ENCODE results near the gene SGSH.

Gene SGSH

DNA sequence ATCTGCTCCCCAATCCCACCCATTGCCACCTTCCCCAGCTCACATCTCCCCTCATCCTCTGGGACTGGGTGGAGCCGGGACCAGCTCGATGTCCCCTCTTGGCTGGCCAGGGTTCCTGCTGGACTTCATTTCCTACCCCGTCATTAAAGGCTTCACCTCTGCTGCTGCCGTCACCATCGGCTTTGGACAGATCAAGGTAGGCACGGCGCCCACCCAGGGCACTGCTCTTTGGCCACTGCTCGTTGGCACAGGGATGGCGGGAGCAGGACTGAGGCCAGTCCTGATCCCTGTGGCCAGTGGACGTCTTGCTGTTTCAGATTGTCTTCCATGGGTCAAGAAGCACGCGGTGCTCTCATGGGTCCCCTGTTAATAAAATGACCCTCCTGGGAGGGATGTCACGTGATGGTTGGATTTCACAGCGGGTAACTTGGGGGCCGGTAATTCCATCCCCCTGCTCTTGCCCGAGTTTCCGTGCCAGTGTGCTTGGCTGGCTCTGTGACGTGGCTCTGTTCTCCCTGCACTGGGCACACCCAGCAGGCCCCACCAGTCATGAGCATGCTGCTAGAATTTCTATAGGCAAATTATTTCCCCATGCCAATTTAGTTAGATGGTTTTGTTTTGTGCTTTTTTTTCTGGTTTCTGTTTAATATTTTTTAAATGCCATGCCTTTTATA is 3.1 kb upstream of the SGSH start:
- Mint-ChIP-seq H3K4me1 (peaks cover 36% of the 10 kb centered on the region), H3K36me3 (no peaks in the 10 kb centered on the region), H3K27me3 (no peaks in the 10 kb centered on the region), H3K4me3 (no peak overlapping the region), H3K27ac (peak overlapping the region; percentile 24), H3K9me3 (no peaks in the 10 kb centered on the region)

DNA sequence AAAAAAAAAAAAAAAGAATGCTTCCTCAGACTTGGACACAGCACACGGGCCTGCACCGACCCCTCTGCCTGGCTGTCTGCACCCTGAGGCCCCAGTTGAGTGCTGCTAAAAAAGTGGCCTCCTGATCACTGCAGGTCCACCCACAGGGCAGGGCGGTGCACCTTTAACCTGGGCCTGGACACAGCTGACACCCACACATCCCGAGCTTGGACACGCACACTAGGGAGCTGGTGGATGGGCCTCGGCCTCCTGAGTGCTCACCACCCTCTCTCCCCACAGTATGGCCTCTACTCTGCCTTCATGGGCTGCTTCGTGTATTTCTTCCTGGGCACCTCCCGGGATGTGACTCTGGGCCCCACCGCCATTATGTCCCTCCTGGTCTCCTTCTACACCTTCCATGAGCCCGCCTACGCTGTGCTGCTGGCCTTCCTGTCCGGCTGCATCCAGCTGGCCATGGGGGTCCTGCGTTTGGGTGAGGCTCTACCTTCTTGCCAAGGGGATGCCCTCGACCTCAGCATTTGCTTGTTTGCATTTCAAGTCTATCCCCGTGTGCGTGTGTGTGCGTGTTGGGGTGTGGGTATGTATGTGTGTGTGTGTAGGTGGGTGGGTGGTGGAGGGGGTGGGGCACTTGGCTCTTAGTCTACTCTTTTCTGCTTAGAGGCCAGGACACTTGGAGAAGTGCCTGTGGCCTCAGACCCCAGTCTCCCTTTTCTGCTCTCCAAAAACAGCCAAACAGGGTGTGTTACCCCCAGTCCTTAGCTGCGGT is 2.4 kb upstream of the SGSH start:
- H3K4me3 Mint-ChIP-seq = no peak overlapping the region
- no peaks in the 10 kb centered on the region for H3K9me3 Mint-ChIP-seq
- H3K27me3 Mint-ChIP-seq = no peaks in the 10 kb centered on the region
- peaks cover 1% of the 10 kb centered on the region for H3K36me3 Mint-ChIP-seq
- peaks cover 40% of the 10 kb centered on the region for H3K4me1 Mint-ChIP-seq
- H3K27ac Mint-ChIP-seq = peak overlapping the region; percentile 24

DNA sequence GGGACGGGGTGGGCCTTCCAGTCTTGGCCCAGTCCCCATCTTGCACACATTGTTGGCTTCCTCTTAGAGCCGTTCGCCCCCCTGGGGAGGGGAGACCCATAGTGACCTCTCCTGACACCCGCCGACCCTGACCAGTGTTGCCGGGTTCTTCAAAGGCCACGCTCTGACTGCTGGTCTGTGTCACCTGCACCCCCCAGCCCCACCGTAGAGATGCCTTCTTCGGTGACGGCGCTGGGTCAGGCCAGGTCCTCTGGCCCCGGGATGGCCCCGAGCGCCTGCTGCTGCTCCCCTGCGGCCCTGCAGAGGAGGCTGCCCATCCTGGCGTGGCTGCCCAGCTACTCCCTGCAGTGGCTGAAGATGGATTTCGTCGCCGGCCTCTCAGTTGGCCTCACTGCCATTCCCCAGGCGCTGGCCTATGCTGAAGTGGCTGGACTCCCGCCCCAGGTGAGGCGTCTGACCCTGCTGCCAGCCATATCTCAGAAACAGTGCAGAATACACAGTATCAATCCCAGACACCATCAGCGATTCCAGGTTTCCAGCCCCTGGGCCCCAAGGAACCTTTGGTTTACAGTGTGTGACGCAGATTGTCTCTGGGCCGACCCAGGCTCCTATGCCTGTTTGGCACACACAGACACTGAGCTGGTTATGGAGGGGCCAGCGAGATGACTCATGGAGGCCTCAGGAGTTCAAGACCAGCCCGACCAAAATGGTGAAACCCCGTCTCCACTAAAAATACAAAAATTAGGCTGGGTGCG is 1.4 kb upstream of the SGSH start:
- peak overlapping the region; percentile 82 for H3K4me3 Mint-ChIP-seq
- no peaks in the 10 kb centered on the region for H3K27me3 Mint-ChIP-seq
- peaks cover 2% of the 10 kb centered on the region for H3K36me3 Mint-ChIP-seq
- peaks cover 45% of the 10 kb centered on the region for H3K4me1 Mint-ChIP-seq
- H3K27ac Mint-ChIP-seq = no peak overlapping the region
- no peaks in the 10 kb centered on the region for H3K9me3 Mint-ChIP-seq

DNA sequence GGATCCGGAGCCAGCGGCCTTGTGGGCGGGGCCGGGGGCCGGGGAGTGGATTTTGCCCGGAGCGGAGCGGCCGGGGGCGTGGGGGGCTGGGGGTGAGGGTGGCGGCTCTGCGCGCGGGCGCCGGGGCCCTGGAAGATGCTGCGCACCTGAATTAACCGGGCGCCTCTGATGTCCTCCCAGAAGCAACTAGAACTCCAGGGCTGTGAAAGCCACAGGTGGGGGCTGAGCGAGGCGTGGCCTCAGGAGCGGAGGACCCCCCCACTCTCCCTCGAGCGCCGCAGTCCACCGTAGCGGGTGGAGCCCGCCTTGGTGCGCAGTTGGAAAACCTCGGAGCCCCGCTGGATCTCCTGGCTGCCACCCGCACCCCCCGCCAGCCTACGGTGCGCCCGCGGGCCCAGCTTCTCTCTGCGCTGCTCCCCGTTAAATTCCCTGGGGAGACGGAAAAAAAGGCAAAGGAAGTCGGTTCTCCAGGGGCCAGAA is 643 bp upstream of the SGSH start:
- Mint-ChIP-seq H3K27me3 (no peaks in the 10 kb centered on the region), H3K9me3 (no peaks in the 10 kb centered on the region), H3K27ac (no peak overlapping the region), H3K4me3 (peak overlapping the region; percentile 82), H3K4me1 (peaks cover 45% of the 10 kb centered on the region), H3K36me3 (peaks cover 2% of the 10 kb centered on the region)

DNA sequence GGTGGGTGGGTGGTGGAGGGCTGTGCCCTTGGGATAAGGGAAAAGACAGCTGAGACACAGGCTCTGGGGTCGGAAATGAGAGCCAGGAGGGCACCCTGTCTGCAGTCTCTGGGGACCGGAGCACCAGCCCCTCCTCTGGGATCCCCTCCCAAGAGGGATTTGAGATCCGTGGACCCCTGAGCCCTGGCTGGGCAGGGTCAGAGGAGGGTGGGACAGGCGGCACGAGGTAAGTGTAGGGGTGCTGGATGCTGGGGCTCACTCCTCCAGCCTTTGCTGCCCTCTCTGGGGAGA is 425 bp downstream of the SGSH start:
- Mint-ChIP-seq H3K27me3 (no peaks in the 10 kb centered on the region), H3K36me3 (peaks cover 2% of the 10 kb centered on the region), H3K27ac (peak overlapping the region; percentile 93)

DNA sequence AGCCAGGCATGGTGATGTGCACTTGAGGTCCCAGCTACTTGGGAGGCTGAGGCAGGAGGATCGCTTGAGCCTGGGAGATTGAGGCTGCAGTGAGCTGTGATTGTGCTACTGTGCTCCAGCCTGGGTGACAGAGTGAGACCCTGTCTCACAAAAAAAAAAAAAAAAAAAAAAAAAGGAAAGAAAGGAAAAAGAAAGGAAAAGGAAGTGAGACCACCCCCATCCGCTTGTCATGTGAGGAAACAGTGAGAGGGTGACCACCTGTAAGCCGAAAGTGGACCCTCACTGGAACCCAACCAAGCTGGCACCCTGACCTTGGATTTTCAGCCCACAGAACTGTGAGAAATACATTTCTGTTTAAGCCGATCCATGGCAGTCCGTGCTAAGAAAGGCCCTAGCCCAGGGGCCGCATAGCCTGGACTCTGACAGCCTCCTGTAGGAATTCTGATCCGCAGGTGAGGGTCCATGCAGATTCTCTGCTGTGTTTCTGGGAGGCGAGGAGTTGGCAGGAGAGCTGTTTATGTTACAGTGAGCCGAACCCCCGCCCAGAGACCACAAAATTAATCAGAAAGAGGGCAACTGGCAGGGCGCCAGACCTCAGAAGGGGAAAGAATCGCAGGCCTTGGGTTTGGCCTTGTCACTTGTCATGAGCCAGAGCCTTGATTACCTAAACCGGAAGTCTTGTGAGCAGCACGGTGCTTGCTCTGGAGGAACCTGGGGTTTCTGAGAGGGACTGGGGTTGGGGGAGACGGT is 945 bp downstream of the SGSH start:
- no peaks in the 10 kb centered on the region for H3K9me3 Mint-ChIP-seq
- H3K27ac Mint-ChIP-seq = peak overlapping the region; percentile 93
- no peaks in the 10 kb centered on the region for H3K27me3 Mint-ChIP-seq
- peak overlapping the region; percentile 89 for H3K4me3 Mint-ChIP-seq
- peaks cover 41% of the 10 kb centered on the region for H3K4me1 Mint-ChIP-seq
- H3K36me3 Mint-ChIP-seq = peaks cover 2% of the 10 kb centered on the region

More for the DNA sequence above, 425 bp downstream of the SGSH start:
- no peaks in the 10 kb centered on the region for H3K9me3 Mint-ChIP-seq
- peak overlapping the region; percentile 89 for H3K4me3 Mint-ChIP-seq
- H3K4me1 Mint-ChIP-seq = peaks cover 45% of the 10 kb centered on the region

DNA sequence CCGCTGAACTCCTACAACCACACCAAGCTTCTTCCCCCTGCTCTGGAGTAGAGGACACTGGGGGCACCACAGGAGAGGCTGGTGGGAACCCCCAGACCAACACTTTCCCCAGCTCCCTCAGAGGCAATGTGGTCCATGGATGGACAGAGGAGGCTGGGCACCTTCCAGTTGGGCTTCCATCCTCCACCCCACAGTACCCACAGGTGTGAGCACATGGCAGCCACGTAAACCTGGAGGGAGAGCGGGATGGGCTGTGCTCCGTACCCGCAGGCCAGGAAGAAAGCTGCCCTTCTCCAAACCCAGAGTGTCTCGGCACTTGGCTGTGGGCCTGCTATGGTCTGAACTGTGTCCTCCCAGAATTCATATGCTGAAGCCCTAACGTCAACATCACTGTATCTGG is 1.7 kb downstream of the SGSH start:
- peaks cover 33% of the 10 kb centered on the region for H3K4me1 Mint-ChIP-seq
- H3K36me3 Mint-ChIP-seq = peaks cover 2% of the 10 kb centered on the region
- H3K27me3 Mint-ChIP-seq = no peaks in the 10 kb centered on the region
- H3K27ac Mint-ChIP-seq = peak overlapping the region; percentile 84
- peak overlapping the region; percentile 68 for H3K4me3 Mint-ChIP-seq
- no peaks in the 10 kb centered on the region for H3K9me3 Mint-ChIP-seq

DNA sequence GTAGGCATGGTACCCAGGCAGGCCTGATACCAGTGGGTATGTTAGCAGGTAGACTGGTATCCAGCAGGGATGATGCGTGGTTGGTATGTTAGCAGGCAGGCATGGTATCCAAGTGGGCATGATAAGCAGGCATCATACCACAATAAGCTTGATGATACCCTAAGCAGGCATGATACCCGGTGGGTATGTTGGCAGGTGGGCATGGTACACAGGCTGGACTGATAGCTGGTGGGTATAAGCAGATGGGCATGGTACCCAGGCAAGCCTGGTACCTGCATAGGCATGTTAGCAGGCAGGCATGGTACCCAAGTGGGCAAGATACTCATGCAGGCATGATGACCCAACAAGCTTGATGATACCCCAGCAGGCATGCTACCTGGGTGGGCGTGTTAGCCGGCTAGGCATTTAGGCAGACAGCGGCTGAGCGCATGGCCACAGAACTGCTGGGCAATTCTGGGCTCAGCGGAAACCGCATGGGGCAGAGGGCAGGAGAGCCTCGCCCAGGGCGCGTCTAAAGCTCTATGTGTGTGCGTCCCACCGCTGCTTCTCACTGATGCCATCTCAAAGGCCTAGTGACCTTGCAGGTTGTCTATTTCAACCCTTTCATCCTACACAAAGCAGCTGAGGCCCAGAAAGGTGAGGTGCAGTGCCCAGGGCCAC is 2.3 kb downstream of the SGSH start:
- Mint-ChIP-seq H3K4me3 (no peak overlapping the region), H3K4me1 (peaks cover 31% of the 10 kb centered on the region), H3K27ac (peak overlapping the region; percentile 60), H3K36me3 (peaks cover 2% of the 10 kb centered on the region), H3K9me3 (no peaks in the 10 kb centered on the region), H3K27me3 (no peaks in the 10 kb centered on the region)

DNA sequence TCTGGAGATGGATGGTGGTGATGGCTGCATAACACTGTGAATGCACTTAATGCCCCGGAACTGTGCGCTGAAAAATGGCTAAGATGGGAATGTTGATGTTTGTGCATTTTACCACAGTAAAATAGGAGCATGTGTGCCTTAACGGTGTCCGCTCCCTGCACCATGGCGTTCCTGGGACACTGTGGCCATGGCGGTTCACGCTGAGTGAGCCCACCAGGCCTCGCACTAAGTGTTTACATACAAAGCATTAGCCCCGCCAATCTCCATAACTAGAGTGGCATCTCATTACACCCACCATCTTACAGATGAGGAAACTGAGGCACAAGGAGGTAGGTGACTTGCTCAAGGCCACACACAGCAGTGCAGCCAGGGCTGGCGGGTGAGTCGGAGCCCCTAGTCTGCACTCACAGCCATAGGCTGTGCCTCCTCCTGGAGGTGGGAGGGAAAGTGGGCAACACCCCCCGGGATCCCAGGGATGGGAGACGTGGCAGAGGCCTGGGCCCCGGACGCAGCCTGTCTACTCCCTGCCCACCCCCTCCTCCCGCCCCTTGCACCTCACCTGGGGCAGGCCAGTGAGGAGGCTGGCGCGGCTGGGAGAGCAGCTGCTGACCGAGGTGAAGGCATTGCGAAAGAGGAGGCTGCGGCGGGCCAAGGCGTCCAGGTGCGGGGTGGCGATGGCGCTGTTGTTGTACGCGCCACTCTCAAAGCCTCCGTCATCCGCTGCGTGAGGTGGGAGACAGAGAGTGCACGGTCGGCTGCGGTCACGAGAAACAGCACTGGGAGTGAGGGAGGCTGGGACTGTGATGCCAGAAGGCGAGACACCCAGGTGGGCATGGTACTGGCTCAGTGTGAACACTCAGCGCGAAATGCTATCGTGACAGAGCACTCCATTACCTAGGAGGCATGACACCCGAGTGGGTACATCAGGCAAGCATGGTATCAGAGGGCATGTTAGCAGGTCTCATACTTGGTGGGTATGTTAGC is 3.4 kb downstream of the SGSH start:
- Mint-ChIP-seq H3K36me3 (peaks cover 2% of the 10 kb centered on the region), H3K27me3 (no peaks in the 10 kb centered on the region), H3K4me1 (peaks cover 28% of the 10 kb centered on the region), H3K4me3 (no peak overlapping the region), H3K9me3 (no peaks in the 10 kb centered on the region), H3K27ac (peak overlapping the region; percentile 30)

DNA sequence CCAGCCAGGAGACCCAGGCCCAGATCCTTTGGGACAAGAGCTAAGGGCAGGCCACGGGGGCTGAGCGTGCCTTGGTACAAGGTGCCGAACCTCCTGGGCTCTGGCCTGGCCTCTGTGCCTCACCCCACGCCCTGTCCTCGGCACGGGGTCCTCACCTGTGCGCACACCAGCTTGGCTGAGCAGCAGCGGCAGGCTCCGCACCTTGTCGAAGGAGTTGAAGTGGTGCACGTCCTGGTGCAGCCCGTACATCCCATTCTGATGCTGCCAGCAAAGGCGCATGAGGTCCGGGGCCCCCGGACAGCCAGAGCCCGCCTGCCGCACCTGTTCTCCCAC is 5.3 kb downstream of the SGSH start:
- Mint-ChIP-seq H3K36me3 (peaks cover 2% of the 10 kb centered on the region), H3K27me3 (no peaks in the 10 kb centered on the region), H3K9me3 (no peaks in the 10 kb centered on the region)

DNA sequence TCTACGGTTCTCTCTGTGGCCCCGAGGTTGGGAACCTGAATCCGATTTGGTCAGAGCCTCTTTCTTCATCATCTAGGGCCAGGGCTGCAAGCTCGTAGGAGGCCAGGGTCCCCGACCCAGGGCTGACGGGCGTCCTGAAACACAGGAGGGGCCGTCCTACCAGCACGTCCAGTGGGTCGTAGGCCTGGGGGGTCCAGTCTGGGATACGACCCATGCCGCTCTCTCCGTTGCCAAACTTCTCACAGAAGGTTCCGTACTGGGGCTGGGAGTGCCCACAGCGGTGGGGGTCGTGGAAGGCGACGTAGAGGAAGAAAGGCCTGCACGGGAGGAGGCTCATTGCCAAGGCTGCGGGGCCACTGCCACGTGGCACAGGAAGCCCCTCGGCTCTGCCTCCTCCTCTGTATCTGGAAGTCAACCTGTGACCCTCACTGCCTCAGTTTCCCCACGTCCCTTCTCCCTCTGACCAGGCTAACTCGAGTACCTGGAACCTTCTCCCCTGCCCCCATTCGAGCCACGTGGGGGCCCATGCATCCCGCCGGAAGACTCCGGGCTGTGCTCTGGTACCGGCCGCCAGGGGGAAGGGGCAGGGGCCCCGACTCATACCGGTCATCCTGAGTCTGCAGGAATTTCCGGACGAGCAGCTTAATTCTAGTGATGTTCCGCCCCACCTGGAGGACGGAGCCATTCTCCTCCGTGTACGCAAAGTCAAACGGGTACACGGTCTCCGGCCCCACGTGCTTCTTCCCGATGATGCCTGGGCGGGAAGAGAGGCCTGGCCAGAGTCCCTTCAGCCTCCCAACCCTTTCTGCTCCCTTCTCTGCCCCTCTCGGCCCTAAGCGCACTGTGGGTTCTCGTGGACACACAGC is 5.9 kb downstream of the SGSH start:
- H3K4me1 Mint-ChIP-seq = peaks cover 18% of the 10 kb centered on the region
- H3K27ac Mint-ChIP-seq = no peak overlapping the region

More for the DNA sequence above, 5.3 kb downstream of the SGSH start:
- H3K27ac Mint-ChIP-seq = no peak overlapping the region
- H3K4me1 Mint-ChIP-seq = peaks cover 24% of the 10 kb centered on the region
- no peak overlapping the region for H3K4me3 Mint-ChIP-seq

DNA sequence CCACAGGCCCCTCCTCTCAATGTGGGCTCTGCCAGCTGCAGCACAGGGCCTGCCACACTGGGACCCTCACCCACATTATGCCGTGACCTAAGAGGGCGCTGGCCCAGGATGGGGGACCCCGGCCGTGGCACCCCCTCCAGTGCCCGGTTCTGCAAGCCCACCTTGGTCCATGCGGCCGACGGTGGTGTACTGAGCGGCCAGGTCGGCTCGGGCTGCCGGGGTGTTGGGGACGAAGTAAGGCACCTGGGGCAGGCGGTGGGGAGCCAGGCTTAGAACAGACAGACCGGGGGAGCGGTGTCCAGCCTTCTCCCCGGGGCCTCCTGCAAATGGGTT is 6.5 kb downstream of the SGSH start:
- Mint-ChIP-seq H3K9me3 (no peaks in the 10 kb centered on the region), H3K4me1 (peaks cover 12% of the 10 kb centered on the region), H3K4me3 (no peak overlapping the region), H3K36me3 (peaks cover 2% of the 10 kb centered on the region), H3K27me3 (no peaks in the 10 kb centered on the region), H3K27ac (no peak overlapping the region)

More for the DNA sequence above, 5.9 kb downstream of the SGSH start:
- Mint-ChIP-seq H3K4me3 (no peak overlapping the region), H3K27me3 (no peaks in the 10 kb centered on the region), H3K36me3 (peaks cover 2% of the 10 kb centered on the region), H3K9me3 (no peaks in the 10 kb centered on the region)

DNA sequence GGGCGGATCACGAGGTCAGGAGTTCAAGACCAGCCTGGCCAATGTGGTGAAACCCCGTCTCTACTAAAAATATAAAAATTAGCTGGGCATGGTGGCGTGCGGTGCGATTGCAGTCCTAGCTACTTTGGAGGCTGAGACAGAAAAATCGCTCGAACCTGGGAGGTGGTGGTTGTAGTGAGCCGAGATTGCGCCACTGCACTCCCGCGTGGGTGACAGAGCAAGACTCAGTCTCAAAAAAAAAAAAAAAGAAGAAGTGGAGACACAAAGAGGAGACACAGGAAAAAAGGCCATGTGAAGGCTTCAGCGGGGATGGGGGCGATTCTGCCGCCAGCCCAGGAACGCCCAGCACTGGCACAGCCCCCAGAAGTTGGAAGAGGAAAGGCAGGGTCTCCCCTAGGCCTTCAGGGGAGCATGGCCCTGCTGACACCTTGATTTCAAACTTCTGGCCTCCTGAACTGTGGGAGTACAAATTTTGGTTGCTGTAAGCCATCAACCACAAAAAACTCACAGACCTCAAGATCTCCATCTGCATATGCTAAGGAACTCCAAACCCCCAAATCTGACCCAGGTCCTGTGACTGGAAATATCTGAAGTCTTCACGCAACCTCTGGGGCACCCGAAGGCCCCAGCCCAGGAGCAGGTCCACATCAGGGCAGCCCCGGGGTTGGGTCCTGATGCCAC is 7.0 kb downstream of the SGSH start:
- Mint-ChIP-seq H3K27ac (no peak overlapping the region), H3K27me3 (no peaks in the 10 kb centered on the region), H3K9me3 (no peaks in the 10 kb centered on the region), H3K36me3 (peaks cover 2% of the 10 kb centered on the region), H3K4me1 (peaks cover 9% of the 10 kb centered on the region), H3K4me3 (no peak overlapping the region)

Data from activated naive CD4-positive, alpha-beta T cell treated with anti-CD3 and anti-CD28 coated beads, Interleukin-2, amount 50 U/mL, for 24 hours (primary cell).